Astrocyte of the cerebellum (primary cell): ENCODE data around the gene GMPR.

ENCODE experiments used
- DNase-seq: peaks from one replicate; pipeline ENCODE4 v3.0.0-alpha.2; 2011; ENCODE audit warnings: low read depth
- H3K4me3 ChIP-seq: 2 replicates; pipeline ENCODE4 v1.5.1; 2011; ENCODE audit warnings: mild to moderate bottlenecking, low read depth, low read length, moderate library complexity
- in situ Hi-C: cut with HindIII; loops from 2 replicates; pipeline ENCODE4 v1.10.0; 2017; ENCODE audit warnings: low sequenced_read_pairs
- TF ChIP-seq, protein P1 (sequence below): IDR thresholded peaks from 2 replicates; pipeline ENCODE4 v1.5.1; 2012; ENCODE audit warnings: low read length, low read depth, moderate library complexity, mild to moderate bottlenecking; ENCODE audit errors: missing control alignments

The GMPR gene

DNA sequence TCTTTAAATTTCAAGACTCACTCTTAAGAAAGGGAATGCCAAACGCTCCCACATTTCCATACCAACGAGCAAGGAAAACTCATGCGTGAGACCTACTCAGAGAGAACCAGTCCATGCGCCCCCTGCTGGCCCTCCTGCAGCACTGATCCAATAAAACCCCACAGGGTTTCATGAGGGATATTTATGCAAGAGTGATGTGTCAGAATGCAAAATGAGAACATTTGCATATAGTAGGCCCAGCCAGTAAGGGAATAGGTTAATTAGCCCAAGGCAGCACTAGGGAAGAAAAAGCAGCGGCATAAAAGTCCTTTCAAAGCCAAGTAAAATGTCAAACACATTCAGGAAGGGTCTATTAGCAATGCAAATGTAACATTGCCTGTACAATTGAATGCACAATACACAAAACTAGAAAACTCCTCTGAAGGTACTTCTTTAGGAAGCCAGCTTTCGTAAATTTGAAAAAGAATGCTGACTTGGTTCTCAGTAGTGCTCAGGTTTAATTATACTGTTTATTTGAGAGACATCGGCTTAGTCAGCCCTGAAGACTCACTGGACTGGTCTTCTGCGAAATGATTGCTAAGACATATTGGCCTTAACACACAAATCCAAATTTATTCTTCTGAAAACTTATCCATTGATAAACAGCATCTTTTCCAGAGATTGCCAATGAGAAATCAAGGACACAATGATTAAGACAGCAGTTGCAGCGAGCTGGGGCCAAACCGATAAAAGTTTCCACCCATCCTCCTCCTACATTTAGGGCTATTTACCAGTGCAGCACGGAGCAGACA, 93.2 kb downstream of the GMPR start:
- no peak overlapping the region for H3K4me3 ChIP-seq
- in situ Hi-C loops, result no loop called here
- DNase-seq, result peak; percentile 68
- TF ChIP-seq, protein P1, sequence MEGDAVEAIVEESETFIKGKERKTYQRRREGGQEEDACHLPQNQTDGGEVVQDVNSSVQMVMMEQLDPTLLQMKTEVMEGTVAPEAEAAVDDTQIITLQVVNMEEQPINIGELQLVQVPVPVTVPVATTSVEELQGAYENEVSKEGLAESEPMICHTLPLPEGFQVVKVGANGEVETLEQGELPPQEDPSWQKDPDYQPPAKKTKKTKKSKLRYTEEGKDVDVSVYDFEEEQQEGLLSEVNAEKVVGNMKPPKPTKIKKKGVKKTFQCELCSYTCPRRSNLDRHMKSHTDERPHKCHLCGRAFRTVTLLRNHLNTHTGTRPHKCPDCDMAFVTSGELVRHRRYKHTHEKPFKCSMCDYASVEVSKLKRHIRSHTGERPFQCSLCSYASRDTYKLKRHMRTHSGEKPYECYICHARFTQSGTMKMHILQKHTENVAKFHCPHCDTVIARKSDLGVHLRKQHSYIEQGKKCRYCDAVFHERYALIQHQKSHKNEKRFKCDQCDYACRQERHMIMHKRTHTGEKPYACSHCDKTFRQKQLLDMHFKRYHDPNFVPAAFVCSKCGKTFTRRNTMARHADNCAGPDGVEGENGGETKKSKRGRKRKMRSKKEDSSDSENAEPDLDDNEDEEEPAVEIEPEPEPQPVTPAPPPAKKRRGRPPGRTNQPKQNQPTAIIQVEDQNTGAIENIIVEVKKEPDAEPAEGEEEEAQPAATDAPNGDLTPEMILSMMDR, result peak; percentile 97

DNA sequence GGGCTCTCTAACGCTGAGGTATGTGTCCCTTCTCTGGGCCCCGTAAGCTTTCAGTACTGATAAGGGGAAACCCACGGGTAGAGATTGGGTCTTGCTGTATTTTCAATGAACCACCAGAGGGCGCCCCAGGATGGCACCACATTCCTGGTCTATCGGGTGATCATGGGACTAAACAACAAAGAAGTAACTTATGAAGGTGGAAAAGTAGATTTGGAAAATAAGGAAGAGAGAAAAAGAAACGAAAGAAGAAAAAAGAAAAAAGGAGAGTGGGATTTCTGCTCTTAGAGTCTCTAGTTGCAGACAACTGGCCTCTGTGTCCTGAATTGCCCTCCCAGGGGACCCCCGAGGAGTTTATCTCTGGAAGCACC, 93.8 kb downstream of the GMPR start:
- TF ChIP-seq, protein P1, result peak; percentile 86
- H3K4me3 ChIP-seq, result no peak overlapping the region
- in situ Hi-C loops, result no loop called here
- peak; percentile 62 for DNase-seq

DNA sequence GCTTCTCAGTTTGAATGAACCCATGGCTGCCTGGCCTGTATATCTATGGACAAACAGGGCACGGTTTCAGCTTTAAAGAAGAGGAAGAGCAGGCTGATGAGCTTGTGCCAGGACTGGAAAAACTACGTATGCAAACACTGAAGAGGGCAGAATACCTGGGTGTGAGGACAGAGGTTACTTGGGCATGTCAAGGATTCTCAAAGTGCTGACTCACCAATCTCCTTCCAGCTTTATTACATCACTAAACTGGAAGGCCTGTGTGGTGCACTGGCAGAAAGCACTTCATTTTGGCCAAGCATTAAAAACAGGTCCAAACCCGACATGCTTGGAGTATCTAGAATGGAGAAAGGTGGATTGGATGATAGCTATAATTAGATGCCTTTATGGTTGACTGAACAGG, 95.2 kb downstream of the GMPR start:
- no peak for DNase-seq

DNA sequence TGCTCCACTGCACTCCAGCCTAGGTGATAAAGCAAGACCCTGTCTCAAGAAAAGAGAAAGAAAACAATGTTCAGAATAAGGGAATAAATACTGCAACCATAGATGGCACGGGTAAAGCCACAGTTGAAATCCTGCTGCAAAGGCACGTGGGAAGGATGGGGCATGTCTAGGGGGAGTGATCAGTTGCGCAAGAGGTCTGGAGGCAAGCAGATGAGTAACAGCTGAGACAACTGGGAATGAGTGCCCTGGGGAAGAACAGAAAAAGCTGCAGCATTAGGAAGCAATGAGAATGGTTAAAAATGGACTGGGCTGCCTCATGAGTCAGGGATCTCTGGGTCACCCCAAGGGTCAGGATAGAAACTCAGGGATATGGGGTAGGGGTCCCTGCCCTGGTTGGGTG, 96.3 kb downstream of the GMPR start:
- no peak for DNase-seq
- no peak overlapping the region for H3K4me3 ChIP-seq
- TF ChIP-seq, protein P1, result no peak
- in situ Hi-C loops, result no loop called here

More for the DNA sequence above, 95.2 kb downstream of the GMPR start:
- H3K4me3 ChIP-seq, result no peak overlapping the region
- in situ Hi-C loops, result no loop called here
- TF ChIP-seq, protein P1, result no peak

DNA sequence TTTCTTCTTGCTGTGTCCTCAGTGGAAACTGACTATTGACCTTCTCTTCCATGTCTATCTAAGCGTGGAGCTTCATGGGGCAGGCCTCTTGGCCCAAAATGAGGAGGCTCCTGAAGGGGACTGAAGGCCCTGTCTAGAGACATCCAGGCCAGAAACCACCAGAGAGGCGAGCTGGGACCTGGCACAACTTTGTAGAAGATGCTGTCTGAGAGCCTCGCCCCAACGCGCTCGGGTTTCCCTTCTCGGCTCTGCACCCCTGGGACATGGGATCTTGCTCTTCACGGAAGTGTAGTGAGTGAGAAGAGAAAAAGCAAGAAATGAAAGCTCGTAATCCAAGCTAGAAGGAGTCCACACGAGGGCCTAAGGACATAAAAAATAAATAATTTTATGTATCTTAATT, 96.8 kb downstream of the GMPR start:
- H3K4me3 ChIP-seq, result no peak overlapping the region
- TF ChIP-seq, protein P1, result no peak
- no peak for DNase-seq
- in situ Hi-C loops, result no loop called here

DNA sequence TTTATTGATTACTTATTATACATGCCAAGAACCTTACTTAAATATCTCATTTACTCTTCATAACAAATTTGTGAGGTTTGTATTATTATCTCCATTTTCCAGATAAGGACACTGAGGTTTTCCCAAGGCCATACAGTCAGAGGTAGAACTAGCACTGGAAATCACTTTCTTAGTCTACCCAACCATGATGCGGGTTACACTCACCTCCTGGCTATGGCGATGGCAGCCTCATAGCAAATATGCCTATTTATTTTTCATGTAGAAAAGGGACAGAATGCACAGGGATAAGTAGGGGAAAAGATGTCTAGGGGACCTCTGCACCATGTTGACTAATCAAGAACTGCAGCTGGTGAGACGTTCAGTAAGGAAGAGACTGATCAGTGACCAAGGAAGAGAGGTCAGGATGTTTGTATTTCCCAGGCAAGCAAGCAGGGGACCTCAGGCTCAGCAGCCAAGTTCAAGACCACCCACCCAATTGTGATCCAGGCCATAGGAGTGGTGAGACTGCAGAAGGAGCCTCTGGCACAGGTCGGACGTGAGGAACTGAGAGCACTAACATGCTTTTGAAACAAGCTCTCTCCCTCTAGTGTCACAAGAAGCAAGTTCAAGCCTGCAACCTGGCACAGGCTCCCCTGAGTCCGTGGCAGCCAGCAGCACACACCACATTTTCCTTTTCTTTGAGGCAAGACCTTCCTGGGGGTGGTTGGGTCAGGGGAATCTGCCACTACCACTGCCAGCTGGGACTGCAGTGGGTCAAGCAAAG, 97.8 kb downstream of the GMPR start:
- in situ Hi-C loops, result no loop called here
- no peak for DNase-seq
- H3K4me3 ChIP-seq, result no peak overlapping the region

More for the DNA sequence above, 97.8 kb downstream of the GMPR start:
- TF ChIP-seq, protein P1, result no peak
